Medulla oblongata (tissue), 1 donor: ENCODE results near the gene SIGLECL1.

ENCODE experiments used
- DNase-seq: peaks from one replicate; pipeline ENCODE4 v3.0.0-alpha.2; 2015; ENCODE audit errors: extremely low spot score

SIGLECL1 gene

DNA sequence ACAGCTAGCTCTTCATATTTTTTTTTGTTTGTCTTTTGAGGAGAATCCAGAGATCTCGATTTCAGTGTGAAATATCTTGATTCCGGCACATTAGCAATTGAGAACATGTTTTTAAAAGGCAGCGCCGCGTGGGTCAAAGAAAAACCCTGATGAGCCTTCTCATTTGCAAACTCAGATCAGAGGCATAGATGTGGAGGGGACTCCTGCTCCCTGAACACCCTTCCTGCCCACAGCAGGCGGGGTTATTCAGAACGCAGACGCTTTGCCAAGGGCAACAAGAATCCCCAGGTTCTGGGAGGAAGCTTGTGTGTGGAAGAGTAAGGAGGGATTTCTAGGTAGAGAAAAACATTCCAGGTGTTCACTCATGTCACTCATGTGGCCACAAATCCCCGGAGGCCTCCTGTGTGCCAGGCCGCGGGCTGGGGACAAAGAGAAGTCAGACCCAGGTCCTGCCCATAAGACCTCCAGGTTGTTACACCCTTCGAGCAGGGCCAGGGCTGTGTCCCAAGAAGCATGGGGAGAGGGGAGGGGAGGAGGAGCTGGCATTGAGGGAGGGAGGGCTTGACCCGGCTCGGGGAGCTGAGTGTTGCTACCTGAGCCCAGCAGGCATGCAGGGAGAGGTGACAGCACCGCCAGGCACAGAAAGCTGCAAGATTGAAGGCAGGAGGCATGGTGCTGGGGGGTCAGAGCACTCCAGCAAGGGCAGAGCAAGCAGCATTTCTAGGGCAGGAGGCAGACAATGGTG is 44.7 kb downstream of the SIGLECL1 start:
- DNase-seq, result no peak

DNA sequence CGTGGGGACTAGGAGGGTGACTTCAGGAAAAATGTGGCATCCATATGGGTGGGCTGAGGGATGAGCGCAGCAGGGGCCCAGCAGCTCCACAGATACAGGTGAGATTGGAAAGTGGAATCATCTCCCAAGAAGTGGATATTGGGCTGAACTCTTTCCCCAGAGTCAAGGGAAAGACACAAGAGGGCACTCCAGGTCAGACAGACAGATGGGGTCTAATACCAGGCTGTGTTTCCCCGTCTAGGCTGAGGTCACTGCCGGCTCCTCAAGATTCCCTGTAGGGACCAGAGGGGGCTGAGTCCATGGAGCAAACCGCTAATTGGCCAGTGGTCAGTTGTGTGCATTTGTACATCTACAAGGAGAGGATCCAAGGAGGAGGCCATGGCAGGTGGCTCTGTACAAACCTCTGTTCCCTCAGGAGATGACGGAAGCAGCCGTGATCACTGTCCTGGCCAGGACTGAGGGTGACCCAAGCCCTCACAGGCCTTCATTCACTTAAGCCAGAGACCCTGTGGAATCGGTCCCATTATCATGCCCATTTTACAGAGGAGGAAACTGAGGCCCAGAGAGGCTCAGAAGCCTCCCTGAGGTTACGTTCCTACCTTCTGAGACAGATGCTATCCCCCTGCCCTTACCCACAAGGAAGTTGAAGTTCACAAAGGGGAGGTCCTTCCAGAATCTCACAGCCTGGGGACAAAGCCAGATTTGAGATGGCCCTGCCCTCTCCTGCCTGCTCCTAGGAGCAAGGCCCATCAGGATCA is 45.6 kb downstream of the SIGLECL1 start:
- no peak for DNase-seq

- DNase-seq, result no peak
These were observed 46.5 kb downstream of the SIGLECL1 start for GRCh38 chr19:51297406-51297805.

GRCh38 chr19:51301266-51301665 is 50.4 kb downstream of the SIGLECL1 start:
- DNase-seq, result no peak

- no peak for DNase-seq
These were observed 54.6 kb downstream of the SIGLECL1 start for GRCh38 chr19:51305479-51305878.

GRCh38 chr19:51311351-51312257 is 60.7 kb downstream of the SIGLECL1 start, which contains the start of gene IGLON5:
Gene IGLON5, plus strand, starts transcription at chr19:51311644. Its CDS starts 204 bp downstream, at chr19:51311848.
- no peak for DNase-seq

DNA sequence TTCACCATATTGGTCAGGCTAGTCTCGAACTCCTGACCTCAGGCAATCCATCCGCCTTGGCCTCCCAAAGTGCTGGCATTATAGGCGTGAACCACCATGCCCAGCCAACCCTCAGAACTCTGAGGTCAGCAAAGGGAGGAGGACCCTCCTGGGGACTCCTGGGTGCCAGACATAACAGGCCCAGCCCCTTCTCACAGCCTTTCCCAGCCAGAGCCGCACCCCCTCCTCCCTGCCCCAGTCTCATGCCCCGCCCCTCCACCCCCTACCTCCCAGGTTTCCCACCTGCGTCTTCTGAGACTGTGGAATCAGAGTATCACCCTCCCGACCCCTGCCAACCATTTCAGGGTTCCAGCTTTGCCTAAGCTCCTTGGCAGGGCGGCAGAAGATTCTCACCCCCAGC is 65.8 kb downstream of the SIGLECL1 start:
- DNase-seq, result no peak

DNA sequence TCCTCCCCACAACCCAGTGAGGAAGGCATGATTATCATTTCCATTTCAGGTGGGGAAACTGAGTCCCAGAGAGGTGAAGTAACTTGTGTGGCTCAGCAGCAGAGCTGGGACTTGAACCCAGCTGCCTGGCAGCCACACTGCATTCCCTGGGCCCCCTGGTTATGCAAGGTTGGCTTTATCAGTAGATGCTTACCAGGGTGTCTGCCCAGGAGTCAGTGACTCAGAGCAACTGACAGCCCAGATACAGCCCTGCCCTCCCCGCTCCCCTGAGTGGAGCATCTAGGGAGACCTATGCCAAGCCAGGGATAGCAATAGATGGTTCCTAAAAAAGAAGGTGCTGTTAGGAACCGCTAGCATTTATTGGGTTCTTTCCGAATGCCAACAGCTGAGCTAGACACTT is 66.5 kb downstream of the SIGLECL1 start:
- DNase-seq, result no peak

DNA sequence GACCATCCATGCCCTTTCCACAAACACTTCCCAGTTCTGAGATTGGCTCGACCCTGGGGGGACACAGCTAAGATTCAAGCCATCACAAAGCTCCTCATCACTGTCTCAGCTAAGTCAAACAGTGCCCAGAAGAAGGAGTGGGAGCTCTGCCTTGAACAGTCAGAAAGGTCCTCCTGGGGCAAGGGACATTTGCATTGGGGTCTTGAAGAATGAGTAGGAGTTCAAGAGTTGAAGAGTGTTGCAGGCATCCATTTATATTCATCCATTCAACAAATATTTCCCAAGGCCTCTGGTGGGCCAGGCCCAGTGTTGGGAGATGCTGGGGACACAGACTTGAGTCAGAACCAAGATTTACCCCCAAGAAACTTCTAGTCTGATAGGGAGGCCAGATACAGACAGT is 67.1 kb downstream of the SIGLECL1 start:
- DNase-seq, result no peak
